Fibroblast of peridontal ligament (primary cell): Measurements from ENCODE around the gene P2RY12.
A peak's percentile ranks its signal among the peaks of the same experiment; 100 is the strongest.

Source experiments
- DNase-seq: peaks from one replicate; pipeline ENCODE4 v3.0.0-alpha.2; 2010; ENCODE audit errors: extremely low read depth

The P2RY12 gene

DNA sequence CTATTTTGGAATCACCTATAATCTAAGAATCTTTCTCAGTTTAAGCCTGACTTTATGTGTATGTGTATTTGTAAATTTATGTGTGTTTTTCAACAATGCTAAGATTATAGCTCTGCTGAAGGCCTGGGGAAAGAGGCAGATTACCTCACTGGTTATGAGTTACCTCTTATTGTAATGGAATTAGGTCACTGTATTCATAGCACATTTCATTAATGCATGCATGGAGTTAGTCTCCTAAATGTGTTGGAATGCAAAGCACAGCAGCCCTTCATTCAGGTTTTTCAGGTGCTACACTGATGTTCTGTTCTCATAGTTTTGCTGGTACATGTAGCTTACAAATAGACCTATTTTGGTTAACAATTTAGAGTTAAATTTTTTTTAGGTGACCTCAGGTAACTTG lies 77.4 kb downstream of the P2RY12 start:
- DNase-seq = no peak

- no peak for DNase-seq
Observed at GRCh38 chr3:151306168-151306810, 78.3 kb downstream of the P2RY12 start.

DNA sequence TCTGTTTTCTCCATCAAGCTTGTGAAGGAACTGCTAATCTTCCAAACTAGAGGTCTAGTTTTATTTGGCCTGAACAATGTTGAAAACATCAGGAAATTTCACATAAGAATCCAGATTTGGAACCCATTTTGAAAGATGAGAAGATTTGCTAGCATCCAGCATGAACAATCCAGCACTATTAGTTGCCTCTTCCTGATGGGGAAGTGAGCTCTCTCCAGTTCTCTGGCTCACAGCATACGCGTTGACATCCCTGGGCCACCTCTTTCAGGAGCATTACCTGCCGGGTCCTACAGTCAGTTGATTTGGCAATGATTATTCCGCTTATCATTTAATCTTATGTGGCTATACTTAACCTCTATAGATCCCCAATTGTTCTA lies 78.8 kb downstream of the P2RY12 start:
- peak; percentile 30 for DNase-seq

DNA sequence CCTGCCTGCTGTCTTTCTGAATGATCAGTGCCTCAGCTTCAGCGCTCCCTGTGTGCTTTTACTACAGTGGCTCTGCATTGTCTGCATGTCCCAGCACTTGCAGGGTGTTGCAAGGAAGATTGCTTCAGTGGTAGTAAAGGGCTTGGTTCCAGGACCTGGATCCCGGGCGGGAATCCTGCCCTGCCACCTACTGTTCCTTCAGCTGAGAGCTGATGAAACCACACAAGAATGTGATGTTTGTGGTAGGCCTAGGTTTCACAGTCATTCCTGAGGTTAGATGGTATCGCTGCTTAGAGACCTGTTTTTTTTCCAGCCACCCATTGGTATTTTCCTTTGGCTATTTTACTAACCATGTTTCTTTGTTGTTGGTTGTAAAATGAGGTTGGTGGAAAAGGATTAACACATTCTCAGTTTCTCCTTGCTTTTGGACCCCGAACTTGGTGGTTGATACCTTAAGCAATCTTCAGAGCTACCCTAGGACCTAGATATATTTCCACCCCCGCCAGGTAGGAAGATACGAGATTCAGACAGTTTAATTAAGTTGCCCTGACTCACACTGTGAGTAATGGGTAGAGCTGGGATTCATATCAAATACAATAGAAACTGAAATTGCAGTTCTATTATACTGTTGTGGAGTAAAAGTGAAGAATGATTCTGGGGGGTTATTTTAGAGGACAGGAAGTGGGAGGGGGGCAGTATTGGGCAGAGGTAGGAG lies 79.3 kb downstream of the P2RY12 start:
- DNase-seq = peak; percentile 96

DNA sequence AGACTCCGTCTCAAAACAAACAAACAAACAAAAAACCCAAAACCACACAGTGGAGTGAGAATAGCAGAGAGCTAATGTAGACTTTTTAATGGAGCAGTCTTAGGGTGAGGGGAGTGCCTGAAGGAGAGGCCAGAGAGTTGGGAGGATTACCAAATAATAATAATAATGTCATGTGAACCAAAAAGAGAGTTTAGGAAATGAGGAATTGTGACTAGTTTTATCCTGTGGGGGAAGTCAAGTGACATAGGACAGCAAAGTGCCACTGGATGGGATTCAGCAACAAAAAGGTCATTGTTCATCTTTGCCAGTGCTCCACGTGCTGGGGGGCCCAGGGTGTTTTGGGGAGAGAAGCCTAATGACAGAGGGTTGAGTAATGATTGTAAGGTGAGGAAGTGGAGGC lies 80.8 kb downstream of the P2RY12 start:
- DNase-seq = no peak

- peak; percentile 84 for DNase-seq
Observed at GRCh38 chr3:151301787-151302186, 82.8 kb downstream of the P2RY12 start.

GRCh38 chr3:151300539-151300938 lies 84.0 kb downstream of the P2RY12 start:
- no peak for DNase-seq

- DNase-seq = no peak
Observed at GRCh38 chr3:151299006-151299405, 85.5 kb downstream of the P2RY12 start.

GRCh38 chr3:151297429-151297828 lies 87.1 kb downstream of the P2RY12 start:
- DNase-seq = no peak

DNA sequence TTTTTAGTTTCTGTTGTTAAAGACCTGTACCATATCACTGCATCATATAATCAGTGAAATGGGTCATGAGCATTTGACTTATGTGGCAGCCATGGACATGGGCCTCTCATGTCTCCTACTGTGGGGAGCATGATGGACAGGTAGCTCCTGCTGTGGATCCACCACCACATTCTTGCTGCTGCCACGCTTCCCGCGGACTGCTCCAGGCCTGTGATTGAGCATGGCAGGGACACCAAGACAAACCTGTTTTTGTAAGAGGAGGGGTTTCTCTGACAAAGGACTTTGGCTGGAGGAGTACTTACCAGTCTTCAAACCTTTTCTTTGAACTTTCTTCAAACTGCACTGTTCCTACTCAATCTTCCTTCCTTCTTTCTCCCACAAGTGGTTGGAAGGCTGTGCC lies 88.3 kb downstream of the P2RY12 start:
- no peak for DNase-seq

DNA sequence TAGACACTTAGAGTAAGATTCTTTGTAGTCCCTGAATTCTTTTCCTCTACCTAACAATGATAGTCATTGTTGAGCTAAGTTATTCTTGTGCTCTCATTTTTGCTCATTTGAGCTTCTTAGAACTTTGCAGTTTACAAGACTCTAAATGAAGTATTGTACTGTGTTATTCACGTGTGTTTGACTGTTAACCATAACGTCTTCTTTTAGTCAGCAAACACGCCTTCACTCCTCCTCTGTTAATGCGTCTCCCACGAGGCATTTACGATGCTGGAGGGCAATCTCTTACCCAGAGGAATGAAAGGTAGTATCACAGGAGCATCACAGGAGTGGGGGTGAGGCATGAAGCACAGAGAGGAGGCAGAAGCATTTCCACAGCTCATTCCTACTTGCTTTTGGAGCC lies 91.4 kb downstream of the P2RY12 start:
- DNase-seq = no peak

GRCh38 chr3:151290673-151291072 lies 93.9 kb downstream of the P2RY12 start:
- peak; percentile 72 for DNase-seq

DNA sequence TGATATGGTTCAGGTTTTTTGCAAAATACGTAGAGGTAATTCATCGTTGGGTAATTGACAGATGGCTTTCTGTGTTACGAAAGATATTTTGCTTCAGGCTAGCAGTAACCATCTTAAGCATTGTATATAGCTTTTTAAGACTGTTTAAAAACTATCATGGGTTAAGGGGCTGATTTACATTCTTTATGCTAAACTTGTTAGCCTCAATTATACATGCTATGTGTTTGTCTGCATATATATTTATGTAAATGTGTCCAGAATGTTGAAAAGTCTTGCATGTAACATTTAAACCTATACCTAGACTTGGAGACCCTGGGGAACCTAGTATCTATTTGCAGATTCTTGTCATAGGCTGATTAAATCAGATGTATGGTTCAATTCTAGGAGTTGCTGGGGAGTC lies 95.1 kb downstream of the P2RY12 start:
- no peak for DNase-seq
